K562 (cell line): ENCODE measurements around the gene PRDM12. TPM values are rescaled to one million over a fixed set of nuclear protein-coding genes. Genes with fewer than 3 reads are reported as not detected.
A peak's percentile ranks its signal among the peaks of the same experiment; 100 is the strongest.

ENCODE experiments used
- ATAC-seq: fragments of 200-7000 bp; cut with Tn5 transposase; 3 replicates; pipeline ENCODE4 v1.9.1; 2020; ENCODE audit warnings: moderate library complexity
- BruUV-seq: library from RNA; stranded (reverse); fragments of 400-500 nt; replicated peaks from 2 replicates; lab custom pipeline; 2021; lab: Mats Ljungman, UMichigan
- CTCF ChIA-PET: fragments of 300-600 bp; formaldehyde crosslinking; extraction: SDS; loops from one replicate; lab custom pipeline; 2021; ENCODE audit warnings: low intra/inter-chr PET ratio; lab: Yijun Ruan, JAX
- POLR2A ChIA-PET: fragments of 300-600, 350-650 bp; sonication (Branson Sonifier 250); formaldehyde crosslinking; extraction: SDS; loops from one replicate; lab custom pipeline; 2021; ENCODE audit warnings: antibody characterized with exemption, inconsistent platforms; lab: Yijun Ruan, JAX
- DNase-seq, 4 experiments: peaks; one replicate each; pipeline versions ENCODE4 v3.0.0 to v3.0.0-alpha.2; 2011 to 2018; ENCODE audit warnings: low spot score in 3 of 4, mixed read lengths in 3 of 4; ENCODE audit errors: extremely low read depth in 1 of 4
- FAIRE-seq: peaks from 2 replicates; lab custom pipeline; 2011; peaks lifted over from hg19 to GRCh38; lab: Jason Lieb, UNC
- H2AFZ ChIP-seq: 2 replicates; pipeline ENCODE4 v1.6.0; 2011; ENCODE audit warnings: low read depth, low read length, control low read depth, inconsistent platforms
- H3K27ac ChIP-seq: fragments of 200-600 bp; 3 replicates; pipeline ENCODE4 v1.8.0; 2011; ENCODE audit warnings: low read depth, mild to moderate bottlenecking, control low read depth, inconsistent platforms, low read length, moderate library complexity, mixed read lengths; ENCODE audit errors: extremely low read depth
- H3K27me3 ChIP-seq, 2 experiments: fragments of 300-600 bp in 1 of 2; 2 replicates in 1 of 2; 3 replicates in 1 of 2; pipeline versions ENCODE4 v1.6.0 to v1.8.0; 2011; ENCODE audit warnings: inconsistent platforms in 2 of 2, low read length in 2 of 2, mild to moderate bottlenecking in 1 of 2, mixed read lengths in 1 of 2, moderate library complexity in 1 of 2; ENCODE audit not compliant: control insufficient read depth in 2 of 2, insufficient read depth in 2 of 2
- H3K36me3 ChIP-seq: fragments of 300-600 bp; 3 replicates; pipeline ENCODE4 v1.8.0; 2011; ENCODE audit warnings: mild to moderate bottlenecking, low read length, inconsistent platforms; ENCODE audit not compliant: control insufficient read depth, insufficient read depth
- H3K4me1 ChIP-seq, 2 experiments: fragments of 200-600 bp in 1 of 2; replicated peaks in 1 of 2; 2 replicates in 1 of 2; 3 replicates in 1 of 2; pipeline versions ENCODE4 v1.5.1 to v1.8.0; 2011; ENCODE audit warnings: inconsistent platforms in 2 of 2, low read length in 2 of 2, mild to moderate bottlenecking in 1 of 2, mixed read lengths in 1 of 2, moderate library complexity in 1 of 2; ENCODE audit not compliant: control insufficient read depth in 2 of 2, insufficient read depth in 2 of 2
- H3K4me2 ChIP-seq: 2 replicates; pipeline ENCODE4 v1.6.1; 2011; ENCODE audit warnings: low read length, control low read depth, inconsistent platforms, mixed read lengths; ENCODE audit not compliant: insufficient read depth
- H3K4me3 ChIP-seq: fragments of 200-600 bp; sonication (generic), shearing (Covaris generic); 2 replicates; pipeline ENCODE4 v1.5.1; 2016; ENCODE audit warnings: control low read depth, inconsistent platforms
- H3K79me2 ChIP-seq: fragments of 200-600 bp; 3 replicates; pipeline ENCODE4 v1.8.0; 2011; ENCODE audit warnings: low read length, inconsistent platforms; ENCODE audit not compliant: control insufficient read depth, insufficient read depth
- H3K9ac ChIP-seq, 2 experiments: 2 replicates each; pipeline versions ENCODE4 v1.6.0 to v1.6.1; 2011; ENCODE audit warnings: low read depth in 2 of 2, low read length in 2 of 2, control low read depth in 1 of 2, inconsistent platforms in 1 of 2, mild to moderate bottlenecking in 1 of 2, mixed read lengths in 1 of 2; ENCODE audit not compliant: insufficient read depth in 1 of 2
- H3K9me1 ChIP-seq: one replicate; pipeline ENCODE4 v1.6.0; 2011; ENCODE audit warnings: inconsistent platforms, mild to moderate bottlenecking, low read length, moderate library complexity; ENCODE audit not compliant: control insufficient read depth, insufficient read depth
- H3K9me3 ChIP-seq: replicated peaks from 2 replicates; pipeline ENCODE4 v1.5.1; 2011; ENCODE audit warnings: low read depth, low read length, inconsistent platforms; ENCODE audit not compliant: control insufficient read depth, insufficient read depth
- H4K20me1 ChIP-seq: replicated peaks from 2 replicates; pipeline ENCODE4 v1.6.1; 2011; ENCODE audit warnings: low read length, inconsistent platforms, mixed read lengths; ENCODE audit not compliant: control insufficient read depth, insufficient read depth
- CTCFL ChIP-seq: IDR thresholded peaks from 2 replicates; pipeline ENCODE4 v1.6.1; 2011; ENCODE audit warnings: borderline replicate concordance, low read depth, mild to moderate bottlenecking, moderate library complexity, low read length; ENCODE audit not compliant: insufficient read depth, poor library complexity, severe bottlenecking
- HES1 ChIP-seq: fragments of 450-650 bp; IDR thresholded peaks from 2 replicates; pipeline ENCODE4 v1.6.1; 2016; ENCODE audit warnings: low read depth, mild to moderate bottlenecking, moderate library complexity
- MTA1 ChIP-seq: fragments of 450-650 bp; IDR thresholded peaks from 2 replicates; pipeline ENCODE4 v1.6.1; 2017; ENCODE audit warnings: borderline replicate concordance
- PKNOX1 ChIP-seq: fragments of 450-650 bp; IDR thresholded peaks from 2 replicates; pipeline ENCODE4 v1.6.1; 2016
- STAG1 ChIP-seq: sonication (generic); formaldehyde crosslinking; IDR thresholded peaks from 2 replicates; pipeline ENCODE4 v1.5.0; 2020; ENCODE audit warnings: missing genetic modification reagents, borderline replicate concordance
- ZC3H4 ChIP-seq: sonication (generic); formaldehyde crosslinking; IDR thresholded peaks from 2 replicates; pipeline ENCODE4 v1.9.0; 2021; ENCODE audit warnings: missing genetic modification reagents, borderline replicate concordance
- WGBS: fragments of 100-300 bp; shearing (Covaris generic); methylation state at CpG from one replicate; pipeline ENCODE4 v1.1.6; 2016; ENCODE audit warnings: low coverage, mixed read lengths; ENCODE audit not compliant: insufficient coverage; ENCODE audit errors: missing lambda C conversion rate; 5-methylcytosine and 5-hydroxymethylcytosine counted together
- in situ Hi-C: fragments of 300-500 bp; cut with MboI; formaldehyde crosslinking; loops from 4 replicates; pipeline ENCODE4 v1.15.0; 2018; ENCODE audit warnings: inconsistent platforms, mixed read lengths
- intact Hi-C: fragments of 100-400 bp; cut with micrococcal nuclease; formaldehyde crosslinking; loops from 2 replicates; pipeline ENCODE4 v1.14.2; 2022
- polyA plus RNA-seq, 8 experiments: library from polyadenylated mRNA; depleted of rRNA in 4 of 8; stranded (reverse) in 5 of 8; unstranded in 3 of 8; fragments of >200 nt; fragmentation: Nextera tagmentation in 2 of 8; fragmentation: Illumina TruSeq in 1 of 8; extraction: Ambion mirVana in 2 of 8; extraction: Trizol in 1 of 8; gene quantifications; 2 replicates each; pipeline versions ENCODE4 v1.2.1 to v1.2.3, GENCODE V29; 2011 to 2014; ENCODE audit warnings: inconsistent platforms in 1 of 8, missing spikeins in 1 of 8
- total RNA-seq, 7 experiments: library from RNA; depleted of rRNA in 6 of 7; stranded (reverse); fragments of >200 nt in 6 of 7; fragmentation: Illumina TruSeq in 2 of 7; extraction: Trizol in 2 of 7; gene quantifications; 2 replicates each; pipeline versions ENCODE4 v1.2.1 to v1.2.3, GENCODE V29; 2011 to 2021; ENCODE audit warnings: low replicate concordance in 1 of 7

The PRDM12 gene
- total and polyA plus RNA-seq, 9 of the 15 experiments (the other 6 are each of a cell fraction or from before 2014, with no cell fraction given): 0.04 to 0.22 (median 0.07) TPM; not detected in 3

- CTCF ChIA-PET: no interaction called here
- FAIRE-seq: no peak
- Histone ChIP-seq H2AFZ (no peak overlapping the region), H3K4me3 (no peak overlapping the region), H3K9me1 (no peaks in the 10 kb centered on the region), H3K4me2 (no peak overlapping the region), H3K36me3 (no peaks in the 10 kb centered on the region), H3K9me3 (no peaks in the 10 kb centered on the region), H3K9ac (no peak overlapping the region), H3K4me1 (peaks cover 0 to 60% of the 10 kb centered on the region in 2 experiments; a peak in 2 of 5 replicates), H3K27ac (no peak overlapping the region)
- POLR2A ChIA-PET: no interaction called here
- 31% methylated on average over 42 of the region's 82 CpGs for WGBS
- DNase-seq: peak in 2 of 4 experiments; percentile 60
- BruUV-seq: no TSS peak
- in situ Hi-C loops: no loop called here
- no peak for ATAC-seq
- no peak for TF ChIP-seq ZC3H4 (CRISPR knock-in tag)
- TF ChIP-seq HES1: no peak
- TF ChIP-seq CTCFL: no peak
- no peak for TF ChIP-seq STAG1
- no peak for TF ChIP-seq PKNOX1
- TF ChIP-seq MTA1: no peak
- TF ChIP-seq, all 486 proteins: peak for 0
- intact Hi-C loops: no loop called here
- H3K79me2 ChIP-seq: no peaks in the 10 kb centered on the region
- H3K27me3 ChIP-seq: peaks cover 75 to 88% of the 10 kb centered on the region in 2 experiments; a peak in 4 of 5 replicates
- H4K20me1 ChIP-seq: peaks cover 6% of the 10 kb centered on the region
These were observed 3.5 kb upstream of the PRDM12 start for GRCh38 chr9:130660683-130661450.
